PC-3 (cell line): ENCODE results near the gene C12orf75.

Experiments used
- CTCF ChIP-seq: fragments of 300-600 bp; sonication (generic); conservative IDR thresholded peaks from 2 replicates; pipeline ENCODE4 v1.5.1; 2017; ENCODE audit warnings: antibody characterized with exemption, low read depth, mild to moderate bottlenecking, low read length
- EZH2 ChIP-seq: fragments of 300-600 bp; sonication (generic); IDR thresholded peaks from one replicate; pipeline ENCODE4 v1.6.1; 2017; ENCODE audit warnings: antibody characterized with exemption, mild to moderate bottlenecking, low read length; ENCODE audit not compliant: unreplicated experiment

GRCh38 chr12:105329926-105330282 lies 587 bp upstream of the C12orf75 start:
- TF ChIP-seq CTCF, result no peak
- no peak for TF ChIP-seq EZH2
